Esophagus muscularis mucosa (tissue), 4 donors: ENCODE data around the gene RDH14.

Experiments
- EP300 ChIP-seq: sonication (generic); formaldehyde crosslinking; IDR thresholded peaks from one replicate; pipeline ENCODE4 v1.6.1; 2017; ENCODE audit warnings: antibody characterized with exemption
- POLR2A ChIP-seq: fragments of 450-650 bp; IDR thresholded peaks from one replicate; pipeline ENCODE4 v1.6.1; 2017; ENCODE audit warnings: antibody characterized with exemption, moderate library complexity, mild to moderate bottlenecking, low read depth
- POLR2AphosphoS5 ChIP-seq, 2 donors: sonication (generic); formaldehyde crosslinking; IDR thresholded peaks; one replicate each; pipeline ENCODE4 v1.6.1; 2017; ENCODE audit warnings: antibody characterized with exemption in 2 of 2
- TF ChIP-seq, protein P1 (sequence below), 3 experiments: fragments of 200-600 bp in 2 of 3; fragments of 450-650 bp in 1 of 3; sonication (generic) in 2 of 3; IDR thresholded peaks; one replicate each; pipeline ENCODE4 v1.5.1; 2017 to 2019; ENCODE audit warnings: antibody characterized with exemption in 3 of 3, mild to moderate bottlenecking in 2 of 3, moderate library complexity in 1 of 3

DNA sequence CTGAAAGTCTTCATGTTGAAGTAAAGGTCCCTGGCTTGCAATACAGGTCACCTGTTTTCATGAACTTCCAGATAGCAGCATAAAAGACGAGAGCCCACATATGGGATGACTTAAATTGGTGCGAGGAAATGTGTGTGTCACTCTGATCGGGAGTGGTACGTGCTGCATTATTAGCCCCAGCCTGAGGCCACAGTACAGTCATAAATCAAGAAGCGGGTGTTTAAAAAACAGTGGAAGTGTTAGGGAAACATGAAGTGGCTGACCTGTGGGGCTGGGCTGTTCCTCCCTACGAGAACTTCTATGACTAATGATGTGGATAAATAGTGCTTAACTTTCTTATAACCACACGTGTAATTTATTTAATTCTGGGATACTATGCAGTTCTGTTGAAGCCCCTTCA, 24.4 kb downstream of the RDH14 start:
- TF ChIP-seq POLR2AphosphoS5 (IDR thresholded peaks at IDR 0.05) (peak; percentile 34 to 48), POLR2A (no peak), EP300 (peak; percentile 4)
- TF ChIP-seq, protein P1, sequence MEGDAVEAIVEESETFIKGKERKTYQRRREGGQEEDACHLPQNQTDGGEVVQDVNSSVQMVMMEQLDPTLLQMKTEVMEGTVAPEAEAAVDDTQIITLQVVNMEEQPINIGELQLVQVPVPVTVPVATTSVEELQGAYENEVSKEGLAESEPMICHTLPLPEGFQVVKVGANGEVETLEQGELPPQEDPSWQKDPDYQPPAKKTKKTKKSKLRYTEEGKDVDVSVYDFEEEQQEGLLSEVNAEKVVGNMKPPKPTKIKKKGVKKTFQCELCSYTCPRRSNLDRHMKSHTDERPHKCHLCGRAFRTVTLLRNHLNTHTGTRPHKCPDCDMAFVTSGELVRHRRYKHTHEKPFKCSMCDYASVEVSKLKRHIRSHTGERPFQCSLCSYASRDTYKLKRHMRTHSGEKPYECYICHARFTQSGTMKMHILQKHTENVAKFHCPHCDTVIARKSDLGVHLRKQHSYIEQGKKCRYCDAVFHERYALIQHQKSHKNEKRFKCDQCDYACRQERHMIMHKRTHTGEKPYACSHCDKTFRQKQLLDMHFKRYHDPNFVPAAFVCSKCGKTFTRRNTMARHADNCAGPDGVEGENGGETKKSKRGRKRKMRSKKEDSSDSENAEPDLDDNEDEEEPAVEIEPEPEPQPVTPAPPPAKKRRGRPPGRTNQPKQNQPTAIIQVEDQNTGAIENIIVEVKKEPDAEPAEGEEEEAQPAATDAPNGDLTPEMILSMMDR (IDR thresholded peaks at IDR 0.05) = no peak
